NCI-H1694 (cell line): Measurements from ENCODE around the gene MARS1.
"Not testable (repeated sequence)": the region's sequence is repeated elsewhere in the genome, so short reads cannot be mapped to it uniquely, and the experiment has no call there.

Experiments
- DNase-seq: peaks from one replicate; lab custom pipeline; 2025; lab: John Stamatoyannopoulos, UW

MARS1 gene

GRCh38 chr12:57495051-57495701 is 7.3 kb downstream of the MARS1 start:
- DNase-seq = not testable (repeated sequence)

- DNase-seq = no peak
Observed at GRCh38 chr12:57496822-57497221, 9.0 kb downstream of the MARS1 start.

- no peak for DNase-seq
Observed at GRCh38 chr12:57497223-57498131, 9.6 kb downstream of the MARS1 start.

GRCh38 chr12:57498132-57498502 is 10.2 kb downstream of the MARS1 start:
- DNase-seq = no peak

GRCh38 chr12:57498571-57498970 is 10.7 kb downstream of the MARS1 start:
- DNase-seq = no peak

- no peak for DNase-seq
Observed at GRCh38 chr12:57500213-57500612, 12.3 kb downstream of the MARS1 start.

- not testable (repeated sequence) for DNase-seq
Observed at GRCh38 chr12:57502311-57502969, 14.6 kb downstream of the MARS1 start.

GRCh38 chr12:57506541-57506940 is 18.7 kb downstream of the MARS1 start:
- DNase-seq = not testable (repeated sequence)

GRCh38 chr12:57507796-57508195 is 19.9 kb downstream of the MARS1 start:
- DNase-seq = not testable (repeated sequence)

- no peak for DNase-seq
Observed at GRCh38 chr12:57511161-57511560, 23.3 kb downstream of the MARS1 start.

GRCh38 chr12:57511588-57512325 is 23.9 kb downstream of the MARS1 start:
- no peak for DNase-seq

- DNase-seq = no peak
Observed at GRCh38 chr12:57512665-57513064, 24.8 kb downstream of the MARS1 start.

- DNase-seq = no peak
Observed at GRCh38 chr12:57513266-57513665, 25.4 kb downstream of the MARS1 start.

GRCh38 chr12:57513677-57514076 is 25.8 kb downstream of the MARS1 start:
- not testable (repeated sequence) for DNase-seq

- not testable (repeated sequence) for DNase-seq
Observed at GRCh38 chr12:57514246-57514645, 26.4 kb downstream of the MARS1 start.

- no peak for DNase-seq
Observed at GRCh38 chr12:57514720-57515407, 27.0 kb downstream of the MARS1 start.

GRCh38 chr12:57515408-57515933 is 27.6 kb downstream of the MARS1 start:
- no peak for DNase-seq

GRCh38 chr12:57515934-57516541 is 28.2 kb downstream of the MARS1 start:
- DNase-seq = no peak

- DNase-seq = no peak
Observed at GRCh38 chr12:57516617-57517153, 28.8 kb downstream of the MARS1 start.

- no peak for DNase-seq
Observed at GRCh38 chr12:57517187-57517586, 29.3 kb downstream of the MARS1 start.
